Smooth muscle cell of the brain vasculature (primary cell): ENCODE results near the gene CHAD.
"Not testable (repeated sequence)": the region's sequence is repeated elsewhere in the genome, so short reads cannot be mapped to it uniquely, and the experiment has no call there.

ENCODE experiments used
- DNase-seq: peaks from one replicate; pipeline ENCODE4 v3.0.0-alpha.2; 2012; ENCODE audit warnings: low read depth, low spot score

CHAD gene

GRCh38 chr17:50475362-50475761 is 6.7 kb upstream of the CHAD start:
- no peak for DNase-seq

GRCh38 chr17:50474523-50474922 is 5.8 kb upstream of the CHAD start:
- DNase-seq, result no peak

- no peak for DNase-seq
Observed at GRCh38 chr17:50473901-50474300, 5.2 kb upstream of the CHAD start.

GRCh38 chr17:50472761-50473161 is 4.1 kb upstream of the CHAD start:
- DNase-seq, result not testable (repeated sequence)

- no peak for DNase-seq
Observed at GRCh38 chr17:50472286-50472685, 3.6 kb upstream of the CHAD start.

- DNase-seq, result no peak
Observed at GRCh38 chr17:50471009-50471905, 2.6 kb upstream of the CHAD start.

- no peak for DNase-seq
Observed at GRCh38 chr17:50470426-50470825, 1.7 kb upstream of the CHAD start.

- no peak for DNase-seq
Observed at GRCh38 chr17:50469671-50470305, 1.1 kb upstream of the CHAD start.

GRCh38 chr17:50469208-50469605 is 527 bp upstream of the CHAD start:
- no peak for DNase-seq

- no peak for DNase-seq
Observed at GRCh38 chr17:50467855-50468303, 801 bp downstream of the CHAD start.

- no peak for DNase-seq
Observed at GRCh38 chr17:50467114-50467854, 1.4 kb downstream of the CHAD start.

GRCh38 chr17:50466371-50467113 is 2.1 kb downstream of the CHAD start:
- DNase-seq, result no peak

GRCh38 chr17:50465635-50466034 is 3.0 kb downstream of the CHAD start:
- DNase-seq, result no peak

- no peak for DNase-seq
Observed at GRCh38 chr17:50465171-50465570, 3.5 kb downstream of the CHAD start.

GRCh38 chr17:50464736-50465135 is 3.9 kb downstream of the CHAD start:
- no peak for DNase-seq

GRCh38 chr17:50464121-50464520 is 4.6 kb downstream of the CHAD start:
- no peak for DNase-seq

- no peak for DNase-seq
Observed at GRCh38 chr17:50462446-50462845, 6.2 kb downstream of the CHAD start.

- no peak for DNase-seq
Observed at GRCh38 chr17:50461550-50462132, 7.0 kb downstream of the CHAD start.

GRCh38 chr17:50460831-50461526 is 7.7 kb downstream of the CHAD start:
- no peak for DNase-seq

- DNase-seq, result no peak
Observed at GRCh38 chr17:50459756-50460155, 8.9 kb downstream of the CHAD start.
